AG09319 (cell line): Measurements from ENCODE around the gene SHB.

ENCODE experiments used
- DNase-seq: peaks from one replicate; pipeline ENCODE4 v3.0.0-alpha.2; 2010; ENCODE audit warnings: low read depth; ENCODE audit errors: extremely low read depth
- CTCF ChIP-seq: IDR thresholded peaks from 2 replicates; pipeline ENCODE4 v1.5.1; 2011; ENCODE audit warnings: low read depth, mild to moderate bottlenecking, inconsistent platforms, low read length, moderate library complexity

The SHB gene

GRCh38 chr9:38062498-38063362 lies 6.3 kb downstream of the SHB start:
- TF ChIP-seq CTCF = no peak
- DNase-seq = no peak

GRCh38 chr9:38062106-38062497 lies 6.9 kb downstream of the SHB start:
- TF ChIP-seq CTCF = no peak
- no peak for DNase-seq

- no peak for DNase-seq
- no peak for TF ChIP-seq CTCF
Observed at GRCh38 chr9:38061326-38061977, 7.6 kb downstream of the SHB start.

GRCh38 chr9:38060681-38061080 lies 8.3 kb downstream of the SHB start:
- TF ChIP-seq CTCF = no peak
- DNase-seq = no peak

GRCh38 chr9:38059233-38059936 lies 9.6 kb downstream of the SHB start:
- no peak for DNase-seq
- no peak for TF ChIP-seq CTCF

GRCh38 chr9:38058452-38059232 lies 10.4 kb downstream of the SHB start:
- no peak for TF ChIP-seq CTCF
- DNase-seq = no peak
